Activated CD8-positive, alpha-beta memory T cell treated with anti-CD3 and anti-CD28 coated beads for 1 hour (primary cell): Measurements from ENCODE around the gene ANO8.
A peak's percentile ranks its signal among the peaks of the same experiment; 100 is the strongest.

ENCODE experiments used
- DNase-seq, 2 donors: peaks; one replicate each; pipeline ENCODE4 v3.0.0-alpha.2; 2020; ENCODE audit warnings: low read depth in 1 of 2; ENCODE audit errors: extremely low read depth in 1 of 2

Gene ANO8

DNA sequence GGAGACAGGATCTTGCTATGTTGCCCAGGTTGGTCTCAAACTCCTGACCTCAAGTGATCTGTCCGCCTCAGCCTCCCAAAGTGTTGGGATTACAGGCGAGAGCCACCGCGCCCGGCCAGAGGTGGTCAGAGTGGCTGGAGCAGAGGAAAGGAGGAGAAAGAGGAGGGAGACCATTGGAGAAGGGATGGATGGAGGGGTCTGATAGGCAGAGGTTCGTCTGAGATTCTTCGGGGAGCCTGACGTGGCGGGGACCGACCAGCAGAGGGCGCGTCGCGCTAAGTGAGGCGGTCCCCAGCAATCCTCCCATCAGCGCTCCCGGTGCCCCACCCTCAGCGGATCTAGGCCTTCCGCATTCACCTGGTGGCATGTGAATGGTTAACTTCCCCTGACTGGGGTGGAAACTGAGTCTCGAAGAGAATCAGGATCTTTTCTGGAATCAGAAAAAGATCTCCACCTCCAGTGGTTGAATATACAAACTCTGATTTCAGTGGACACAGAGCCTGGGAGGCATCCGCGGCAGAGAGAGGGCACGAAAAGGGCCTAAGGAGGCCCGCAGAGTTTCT, 11.5 kb upstream of the ANO8 start:
- peak; percentile 34 to 60 for DNase-seq

DNA sequence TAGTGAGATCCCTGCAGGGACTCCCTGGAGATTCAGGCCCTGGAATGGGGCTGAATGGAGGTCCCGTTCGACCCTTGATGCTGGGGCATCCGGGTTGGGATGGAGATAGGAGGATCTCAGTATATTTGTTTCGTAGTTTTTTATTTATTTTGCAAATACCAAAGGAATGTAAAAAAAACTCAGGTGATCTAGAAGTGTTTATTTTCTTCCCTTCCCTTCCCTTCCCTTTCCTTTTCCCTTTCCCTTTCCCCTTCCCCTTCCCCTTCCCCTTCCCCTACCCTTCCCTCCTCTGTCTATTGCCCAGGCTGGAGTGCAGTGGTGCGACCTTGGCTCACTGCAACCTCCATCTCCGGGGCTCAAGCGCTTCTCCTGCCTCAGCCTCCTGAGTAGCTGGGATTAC, 7.2 kb upstream of the ANO8 start:
- no peak for DNase-seq

DNA sequence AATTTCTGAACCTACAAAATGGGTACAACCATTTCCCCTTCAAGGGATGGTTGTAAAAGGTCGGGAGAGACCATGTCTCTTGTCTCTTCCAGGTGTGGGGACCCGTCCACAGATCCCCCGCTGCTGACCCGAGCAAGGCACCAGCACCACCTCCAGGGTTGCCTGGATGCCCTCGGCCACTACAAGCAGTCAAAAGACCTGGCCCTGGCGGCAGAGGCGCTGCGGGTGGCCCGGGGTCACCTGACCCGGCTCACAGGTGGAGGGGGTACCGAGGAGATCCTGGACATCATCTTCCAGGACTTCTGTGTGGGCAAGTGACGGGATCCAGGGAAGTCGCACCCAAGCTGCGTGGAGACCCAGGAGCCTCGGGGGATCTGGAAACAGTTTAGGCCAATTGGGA, 6.7 kb upstream of the ANO8 start:
- DNase-seq = no peak

DNA sequence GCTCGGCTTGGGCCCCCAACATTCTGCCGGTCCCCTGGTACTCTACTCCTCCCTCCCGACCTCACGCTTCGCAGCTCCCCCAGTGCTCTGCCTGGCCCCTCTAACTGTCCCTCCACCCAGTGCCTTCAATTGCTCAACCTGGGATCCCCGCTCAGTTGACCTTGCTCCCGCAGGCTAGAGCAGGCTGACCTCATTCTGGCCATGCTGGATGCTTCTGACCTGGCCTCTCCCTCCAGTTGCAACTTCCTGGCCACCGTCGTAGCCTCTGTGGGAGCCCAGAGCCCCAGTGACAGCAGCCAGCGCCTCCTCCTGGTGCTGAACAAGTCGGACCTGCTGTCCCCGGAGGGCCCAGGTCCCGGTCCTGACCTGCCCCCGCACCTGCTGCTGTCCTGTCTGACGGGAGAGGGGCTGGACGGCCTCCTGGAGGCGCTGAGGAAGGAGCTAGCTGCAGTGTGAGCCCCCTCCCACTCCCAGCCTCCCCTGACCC, 6.3 kb upstream of the ANO8 start:
- DNase-seq = no peak

DNA sequence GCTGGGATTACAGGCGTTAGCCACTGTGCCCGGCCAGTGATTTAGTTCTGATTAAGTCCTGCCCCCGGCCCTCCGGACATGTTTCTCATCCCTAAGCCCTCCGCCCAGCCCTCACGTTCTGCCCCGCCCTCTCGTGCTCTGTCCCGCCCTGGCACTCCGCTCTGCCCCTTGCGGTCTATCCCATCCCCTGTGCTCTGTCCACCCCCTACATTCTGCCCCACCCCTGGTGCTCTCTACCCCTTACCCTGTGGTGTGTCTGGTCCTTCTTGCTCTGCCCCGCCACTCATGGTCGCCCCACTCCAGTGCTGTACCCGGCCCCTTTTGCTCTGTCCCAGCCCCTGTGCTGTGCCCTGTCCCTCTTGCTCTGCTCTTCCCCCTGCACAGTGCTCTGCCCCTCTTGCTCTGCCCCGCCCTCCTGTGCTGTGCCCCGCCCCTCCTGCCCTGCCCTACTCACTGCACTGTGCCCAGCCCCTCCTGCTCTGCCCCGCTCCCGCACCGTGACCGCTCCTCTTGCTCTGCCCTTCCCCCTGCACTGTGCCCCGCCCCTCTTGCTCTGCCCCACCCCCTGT, 5.7 kb upstream of the ANO8 start:
- DNase-seq = no peak

DNA sequence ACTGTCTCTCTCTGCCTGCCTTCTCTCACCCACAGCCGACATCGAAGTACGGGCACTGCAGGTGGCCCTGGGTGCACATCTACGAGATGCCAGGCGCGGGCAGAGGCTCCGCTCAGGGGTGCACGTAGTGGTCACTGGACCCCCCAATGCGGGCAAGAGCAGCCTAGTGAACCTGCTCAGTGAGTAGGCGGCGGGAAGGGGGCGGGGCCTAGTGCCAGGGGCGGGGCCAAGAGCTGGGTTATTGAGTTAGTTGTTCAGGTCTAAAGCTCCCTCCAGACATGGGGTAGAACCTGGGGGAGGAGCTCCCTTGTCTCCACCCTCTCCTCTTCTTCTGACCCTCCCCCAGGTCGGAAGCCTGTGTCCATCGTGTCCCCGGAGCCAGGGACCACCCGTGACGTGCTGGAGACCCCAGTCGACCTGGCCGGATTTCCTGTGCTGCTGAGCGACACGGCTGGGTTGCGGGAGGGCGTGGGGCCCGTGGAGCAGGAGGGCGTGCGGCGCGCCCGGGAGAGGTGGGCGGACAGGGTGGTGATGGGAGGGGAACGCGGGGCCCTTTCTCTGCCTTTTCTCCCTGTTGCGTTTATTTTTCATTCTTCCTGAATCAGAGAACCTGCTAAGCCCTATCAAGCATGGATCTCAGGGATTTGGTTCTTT, 4.6 kb upstream of the ANO8 start:
- no peak for DNase-seq

DNA sequence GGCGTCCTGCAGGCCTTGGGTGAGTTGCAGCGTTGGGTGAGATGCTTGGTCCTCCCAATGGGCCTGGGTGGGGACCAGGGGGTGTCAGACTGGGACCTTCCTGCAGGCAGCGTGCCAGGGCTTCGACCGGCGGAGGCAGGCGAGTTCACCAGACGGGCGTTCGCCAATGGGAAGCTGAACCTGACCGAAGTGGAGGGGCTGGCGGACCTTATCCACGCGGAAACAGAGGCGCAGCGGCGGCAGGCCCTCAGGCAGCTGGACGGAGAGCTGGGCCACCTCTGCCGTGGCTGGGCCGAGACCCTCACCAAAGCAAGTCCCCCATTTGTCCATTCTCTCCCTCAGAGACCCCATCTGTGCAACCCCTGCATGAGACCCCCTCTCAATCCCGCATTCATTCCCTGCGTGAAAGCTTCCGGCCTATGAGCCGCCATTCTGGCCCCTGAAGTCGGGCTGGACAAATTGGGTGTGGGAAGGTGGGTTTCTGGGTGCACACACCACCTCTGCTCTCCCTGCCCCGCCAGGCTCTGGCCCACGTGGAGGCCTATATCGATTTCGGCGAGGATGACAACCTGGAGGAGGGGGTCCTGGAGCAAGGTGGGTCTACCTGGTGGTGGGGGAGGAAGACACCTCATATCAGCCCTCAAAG, 3.9 kb upstream of the ANO8 start:
- DNase-seq = no peak

DNA sequence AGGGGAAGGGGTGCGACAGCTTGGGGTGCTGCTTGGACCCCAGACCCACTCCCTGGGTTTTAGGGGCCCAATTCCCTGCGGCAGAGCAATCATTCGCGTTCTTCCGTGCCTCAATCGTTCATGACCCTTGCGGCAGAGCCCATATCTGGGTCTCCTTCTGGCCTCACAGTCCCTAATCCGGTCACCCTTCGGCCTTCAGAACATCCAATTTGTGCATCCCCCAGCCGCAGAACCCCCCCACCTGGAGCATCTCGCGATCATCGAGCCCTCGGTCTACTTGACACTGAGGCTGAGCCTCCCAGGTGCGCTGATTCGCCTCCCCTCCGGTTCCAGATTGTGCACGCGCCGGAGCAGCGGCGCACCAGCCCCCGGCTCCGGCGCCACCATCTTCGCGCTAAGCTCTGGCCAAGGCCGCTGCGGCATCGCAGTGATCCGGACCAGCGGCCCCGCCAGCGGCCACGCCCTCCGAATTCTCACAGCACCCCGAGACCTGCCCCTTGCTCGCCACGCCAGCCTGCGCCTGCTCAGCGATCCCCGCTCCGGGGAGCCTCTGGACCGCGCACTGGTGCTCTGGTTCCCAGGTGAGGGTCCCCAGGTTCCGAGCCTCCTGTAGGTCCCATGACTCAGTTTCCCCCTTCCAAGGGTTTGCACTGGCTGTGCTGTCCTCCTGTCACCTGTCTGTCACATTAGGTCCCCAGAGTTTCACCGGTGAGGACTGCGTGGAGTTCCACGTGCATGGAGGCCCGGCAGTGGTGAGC, 3.2 kb upstream of the ANO8 start:
- no peak for DNase-seq

DNA sequence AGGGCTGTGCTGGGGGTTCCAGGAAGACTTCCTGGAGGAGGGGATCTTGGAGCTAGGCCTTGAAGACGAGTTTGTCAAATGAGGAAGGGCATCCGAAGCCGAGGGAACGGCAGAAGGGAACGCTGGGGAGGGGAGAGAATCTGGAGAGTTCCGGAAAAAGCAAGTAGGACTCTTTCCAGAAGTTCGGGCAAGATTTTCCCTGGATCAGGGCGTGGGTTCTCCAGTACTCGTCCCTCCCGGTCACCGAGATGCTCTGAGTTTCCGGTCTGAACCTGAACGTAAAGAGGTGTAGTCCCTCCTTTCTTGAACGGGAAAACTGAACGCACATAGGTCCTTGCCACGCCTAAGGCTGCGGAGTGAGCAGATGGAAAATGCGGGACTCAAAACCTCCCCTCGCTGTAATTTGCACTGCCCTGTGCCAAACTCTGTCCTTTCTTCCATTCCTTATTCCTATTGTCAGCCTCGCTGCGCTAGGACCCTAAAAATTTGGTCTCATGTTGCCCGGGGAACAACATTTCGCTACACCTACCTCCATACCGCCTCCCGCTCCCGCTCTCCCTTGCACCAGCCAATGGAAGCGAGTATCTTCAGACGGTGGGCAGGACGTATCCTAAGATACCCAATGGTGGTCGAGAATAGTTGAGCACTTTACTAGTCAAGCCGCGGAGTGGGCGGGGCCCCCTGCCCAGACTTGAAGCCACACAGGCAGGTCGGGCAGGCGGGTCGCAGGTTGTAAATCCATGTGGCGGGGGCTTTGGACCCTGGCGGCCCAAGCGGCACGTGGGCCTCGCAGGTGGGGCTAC, 2.4 kb upstream of the ANO8 start, which contains the start of gene GTPBP3:
Gene GTPBP3, plus strand, starts transcription at position 682 of the 803 bp plus-strand sequence. Its CDS starts 59 bp downstream, at position 741.
- DNase-seq = peak; percentile 87 to 94

DNA sequence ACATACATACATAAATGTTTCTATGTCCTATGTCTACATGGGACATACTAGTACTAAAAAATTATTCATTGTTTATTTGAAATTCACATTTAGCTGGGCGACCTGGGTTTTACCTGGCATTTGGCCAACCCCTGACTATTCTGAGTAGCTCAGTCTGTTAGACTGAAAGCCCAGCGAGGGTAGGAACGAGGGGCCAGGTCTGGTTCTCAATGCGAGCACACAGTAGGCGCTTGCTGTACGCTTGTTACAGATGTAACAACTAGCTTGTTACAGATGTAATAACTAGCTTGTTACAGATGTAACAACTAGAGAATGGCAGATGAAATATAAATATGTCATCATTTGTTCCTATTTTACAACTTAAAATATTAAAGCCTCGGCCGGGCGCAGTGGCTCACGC, 920 bp upstream of the ANO8 start:
- DNase-seq = no peak

DNA sequence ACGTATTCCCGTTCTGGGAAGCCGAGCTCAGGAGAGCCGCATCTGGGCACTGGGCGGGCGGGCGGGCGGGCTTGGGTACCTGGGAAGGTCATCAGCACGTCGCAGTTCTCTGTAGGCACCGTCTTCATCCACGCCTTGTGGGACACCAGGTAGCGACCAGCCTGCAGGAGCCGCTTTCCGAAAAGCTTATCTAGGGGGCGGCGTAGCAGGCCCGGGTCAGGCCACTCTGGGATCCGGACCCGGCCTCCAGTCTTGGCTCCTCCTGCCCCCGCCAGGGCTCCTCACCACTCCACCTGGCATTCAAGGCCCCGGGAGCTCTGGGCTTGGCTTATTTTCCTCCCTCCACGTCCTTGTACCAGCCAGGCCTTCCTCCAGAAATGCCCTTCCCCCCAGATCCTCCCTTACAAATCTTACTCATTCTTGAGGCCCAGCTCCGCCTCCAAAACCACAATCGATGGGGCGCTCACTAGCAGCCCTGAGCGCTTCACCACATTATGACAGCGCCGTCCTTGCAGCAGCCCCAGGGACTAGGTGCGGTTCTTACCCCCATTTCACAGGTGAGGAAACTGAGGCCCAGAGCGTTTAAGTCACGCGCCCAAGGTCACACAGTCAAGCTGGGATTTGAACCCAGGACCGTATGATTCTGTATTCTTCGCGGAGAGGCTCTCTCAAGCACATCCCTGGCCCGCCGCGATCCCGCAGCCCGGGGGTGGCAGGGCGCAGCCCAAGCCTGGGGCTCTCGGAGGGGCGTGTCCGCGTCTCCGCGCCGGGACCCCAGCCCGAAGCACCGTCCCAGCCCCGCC, 843 bp downstream of the ANO8 start:
- DNase-seq = peak; percentile 44

DNA sequence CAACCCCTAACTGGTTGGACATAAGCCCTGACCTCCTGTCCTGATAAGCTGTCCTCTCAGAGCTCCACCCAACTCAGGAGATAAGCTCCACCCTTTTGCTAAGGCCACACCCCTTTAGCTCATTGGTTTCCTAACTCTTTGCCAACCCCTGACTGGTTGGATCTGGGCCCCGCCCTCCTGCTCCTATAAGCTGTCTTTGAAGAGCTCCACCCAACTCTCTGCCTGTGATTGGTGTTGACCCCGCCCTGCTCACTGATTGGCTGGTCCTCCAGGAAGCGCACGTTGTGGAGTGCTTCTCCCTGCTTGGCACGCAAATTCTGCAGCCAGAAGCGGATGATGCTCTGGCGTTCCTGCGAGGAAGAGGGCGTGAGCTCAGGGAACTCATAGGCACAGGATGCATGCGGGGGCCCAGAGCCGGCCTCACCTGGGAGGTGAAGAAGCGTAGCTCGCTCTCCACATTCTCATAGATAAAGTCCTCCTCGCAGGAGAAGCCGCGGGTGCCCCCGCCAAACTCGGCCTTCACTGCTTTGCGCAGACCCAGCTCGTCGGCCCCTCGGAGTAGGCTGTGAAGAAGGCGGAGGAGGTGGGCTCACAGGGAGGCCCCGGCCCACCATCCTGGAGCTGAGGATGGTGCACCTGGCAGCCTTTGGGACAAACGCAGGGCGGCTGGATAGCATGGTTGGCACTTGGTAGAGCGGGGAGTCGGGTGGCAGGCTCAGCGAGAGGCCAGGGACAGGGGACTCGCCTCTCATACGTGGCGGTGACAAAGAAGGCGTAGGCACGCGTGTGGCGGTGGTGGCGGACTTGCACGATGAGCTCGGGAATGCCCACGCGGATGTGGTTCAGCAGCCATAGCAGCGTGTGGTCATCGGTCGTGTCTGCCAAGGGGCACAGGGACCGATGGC, 1.7 kb downstream of the ANO8 start:
- no peak for DNase-seq

DNA sequence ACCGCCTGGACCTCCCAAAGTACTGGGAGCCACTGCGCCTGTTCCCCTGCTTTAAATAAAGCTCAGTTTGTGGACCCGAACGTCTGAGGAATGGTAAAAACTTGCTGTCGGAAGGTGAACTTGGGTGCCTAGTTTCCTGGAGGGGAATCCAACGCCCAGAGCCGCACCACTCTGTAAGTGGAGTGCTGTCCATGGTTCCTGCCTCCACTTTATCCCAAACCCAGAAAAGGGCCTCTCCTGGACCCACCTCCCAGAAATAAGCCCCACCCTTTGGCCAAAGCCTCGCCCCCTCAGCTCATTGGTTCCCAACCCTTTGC, 2.3 kb downstream of the ANO8 start:
- no peak for DNase-seq

DNA sequence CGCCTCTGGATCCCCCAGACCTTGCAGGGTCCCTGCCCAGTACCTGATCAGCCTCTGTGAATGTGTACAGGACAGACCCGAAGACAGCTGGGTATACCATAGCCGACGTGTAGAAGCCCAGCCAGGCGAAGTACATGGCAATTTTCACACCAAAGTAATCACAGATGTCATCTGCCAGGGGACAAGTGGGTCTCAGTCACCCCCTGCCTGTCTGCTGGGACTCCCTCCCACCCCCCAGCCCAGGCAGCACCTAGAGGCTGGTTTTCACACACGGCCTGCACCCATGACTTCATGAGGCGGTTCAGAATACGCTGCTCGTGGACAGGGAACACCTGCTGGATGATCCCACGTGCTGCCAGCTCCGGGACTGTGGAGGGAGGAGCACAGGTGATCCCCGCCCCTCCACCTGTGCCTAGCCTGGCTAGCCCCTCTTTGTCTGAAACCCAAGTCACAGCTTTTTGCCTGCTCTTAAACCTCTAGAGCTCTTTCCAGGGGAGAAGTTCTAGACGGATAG, 3.6 kb downstream of the ANO8 start:
- DNase-seq = no peak

DNA sequence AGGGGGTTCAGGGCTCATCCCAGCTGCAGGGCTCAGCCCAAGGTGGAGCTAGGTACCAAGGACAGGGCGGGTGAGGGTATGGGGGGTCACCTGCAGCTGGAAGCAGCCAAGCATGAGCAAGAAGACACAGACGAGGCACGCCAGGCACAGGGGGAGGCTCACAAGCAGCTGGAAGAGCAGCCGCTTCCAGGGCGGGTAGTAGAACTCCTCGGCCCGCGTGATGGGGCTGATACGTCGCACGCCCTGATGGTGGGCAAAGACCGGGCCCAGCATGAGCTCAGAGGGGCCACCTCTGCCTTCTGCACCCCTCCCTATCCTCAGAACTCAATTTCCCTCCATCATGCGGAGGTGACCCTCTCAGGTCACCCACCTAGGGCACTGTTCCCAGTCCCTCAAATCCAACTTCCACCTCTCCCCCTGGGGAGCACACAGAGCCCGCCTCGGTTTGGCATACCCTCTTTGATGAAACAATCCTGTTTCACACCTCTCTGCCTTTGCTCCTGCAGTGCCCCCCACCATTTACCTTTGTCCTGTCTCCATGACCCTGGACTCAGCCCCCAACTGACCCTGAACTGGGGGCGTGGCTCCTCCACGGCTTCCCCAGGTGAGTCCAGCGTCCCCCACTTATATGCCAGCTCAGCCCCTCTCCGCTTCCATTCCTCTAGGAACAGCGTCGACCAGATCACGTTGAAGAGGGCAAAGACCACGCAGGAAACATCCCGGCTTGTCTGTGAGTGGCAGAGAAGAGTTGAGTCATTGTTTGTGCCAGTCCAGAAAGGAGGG, 4.2 kb downstream of the ANO8 start:
- DNase-seq = no peak

DNA sequence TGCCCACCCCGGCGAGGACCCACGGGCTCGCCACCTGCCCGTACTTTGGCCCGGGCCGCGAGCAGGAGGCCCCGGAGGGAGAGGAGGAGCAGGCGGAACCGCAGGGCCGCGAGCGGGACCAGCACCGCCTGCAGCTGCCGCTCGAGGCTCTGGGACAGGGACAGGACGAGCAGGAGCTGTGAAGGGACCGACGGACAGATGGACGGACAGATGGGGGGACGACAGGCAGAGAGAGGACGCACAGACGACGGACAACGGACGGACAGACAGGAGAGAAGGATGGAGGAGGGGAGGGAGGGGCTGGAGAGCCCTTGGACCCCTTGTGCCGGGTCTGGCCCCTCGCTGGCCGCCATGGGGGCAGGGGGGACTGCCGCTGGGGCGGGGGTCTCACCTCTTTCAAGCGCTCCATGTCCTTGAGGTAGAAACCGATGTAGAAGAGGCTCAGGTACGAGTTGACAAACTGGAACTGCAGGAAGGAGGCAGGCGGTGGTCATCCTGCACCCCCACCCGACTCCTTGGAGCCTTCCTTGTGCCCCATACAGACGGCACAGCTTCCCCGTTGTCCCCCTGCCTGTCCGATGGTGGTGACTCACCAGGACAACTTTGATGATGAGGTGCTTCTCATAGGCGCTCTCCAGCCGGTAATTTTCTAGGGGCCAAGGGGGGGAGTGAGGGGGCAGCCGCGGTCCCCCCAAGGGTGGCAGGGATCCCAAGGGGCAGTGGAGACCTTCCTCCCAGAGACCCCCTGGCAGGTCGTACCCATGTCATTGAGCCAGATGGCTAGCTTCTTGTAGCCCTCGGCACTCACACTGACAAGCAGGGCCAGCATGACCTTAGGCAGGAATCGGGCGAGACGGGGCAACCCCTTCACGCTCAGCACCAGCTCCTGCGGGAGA, 5.0 kb downstream of the ANO8 start:
- no peak for DNase-seq
